Activated CD8-positive, alpha-beta memory T cell treated with anti-CD3 and anti-CD28 coated beads for 48 hours (primary cell): ENCODE data around the gene NDUFB10.
A peak's percentile ranks its signal among the peaks of the same experiment; 100 is the strongest.
"Not testable (repeated sequence)": the region's sequence is repeated elsewhere in the genome, so short reads cannot be mapped to it uniquely, and the experiment has no call there.

Experiments used
- DNase-seq, 3 experiments: peaks; one replicate each; pipeline ENCODE4 v3.0.0-alpha.2; 2020; ENCODE audit warnings: low read depth in 2 of 3, low spot score in 2 of 3

The NDUFB10 gene

DNA sequence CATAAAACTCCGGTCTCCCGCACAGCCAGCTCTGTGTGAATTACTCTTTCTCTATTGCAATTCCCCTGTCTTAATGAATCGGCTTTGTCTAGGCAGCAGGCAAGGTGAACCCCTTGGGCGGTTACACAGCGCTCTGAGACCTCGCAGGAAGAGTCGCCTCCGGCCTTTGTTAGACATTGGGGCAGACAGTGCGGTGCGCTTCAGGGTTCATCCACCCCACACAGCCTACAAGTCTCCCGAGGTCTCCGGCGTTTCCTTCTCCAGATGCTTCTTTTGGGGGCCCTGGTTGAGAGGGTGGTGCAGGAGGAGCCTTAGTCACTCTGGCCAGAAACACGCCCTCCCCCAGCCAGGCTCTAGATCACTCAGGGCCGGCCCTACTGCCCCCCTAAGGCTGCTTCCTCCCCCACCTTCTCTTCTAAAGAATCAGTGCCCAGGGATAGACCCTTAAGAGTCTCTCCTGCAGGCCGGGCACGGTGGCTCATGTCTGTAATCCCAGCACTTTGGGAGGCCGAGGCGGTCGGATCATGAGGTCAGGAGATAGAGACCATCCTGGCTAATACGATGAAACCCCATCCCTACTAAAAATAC, 14.6 kb upstream of the NDUFB10 start:
- DNase-seq = no peak

DNA sequence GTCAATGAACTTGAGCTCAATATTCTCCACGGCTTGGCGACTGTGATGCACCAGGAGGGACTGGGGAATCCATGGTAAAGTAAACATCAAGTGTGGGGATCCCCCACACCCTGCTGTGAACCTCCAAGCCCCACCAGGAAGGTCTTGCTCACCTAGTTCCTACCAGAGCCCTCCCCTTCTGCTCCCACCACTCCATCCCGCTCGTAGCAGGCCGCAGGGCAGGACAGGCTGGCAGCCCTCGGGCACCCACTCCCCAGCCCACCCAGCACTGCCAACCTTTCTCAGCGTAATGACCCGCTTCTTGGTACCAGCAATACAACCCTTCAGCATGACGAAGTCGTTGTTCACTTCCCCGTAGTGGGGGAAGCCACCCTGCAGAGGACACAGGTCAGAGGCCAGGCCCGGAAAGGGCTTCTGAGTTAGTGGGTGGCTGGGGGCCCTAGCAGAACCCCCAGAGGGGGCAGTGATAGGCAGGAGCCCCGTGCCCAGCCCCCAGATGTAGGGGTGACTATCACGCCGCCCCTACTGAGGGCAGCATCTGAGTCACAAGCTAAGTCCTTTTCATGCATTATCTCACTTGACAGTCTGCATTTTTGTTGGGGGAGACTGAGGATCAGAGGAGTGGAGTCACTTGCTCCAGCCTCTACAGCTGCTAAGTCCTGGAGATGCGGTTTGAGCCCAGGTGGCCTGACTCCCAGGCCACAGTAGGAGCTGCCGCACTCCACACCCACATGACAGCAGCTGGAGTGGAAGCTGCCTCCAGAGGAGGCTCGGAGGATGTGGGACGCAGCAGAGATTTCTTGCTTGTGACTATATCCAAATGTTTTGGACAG, 13.6 kb upstream of the NDUFB10 start:
- no peak for DNase-seq

DNA sequence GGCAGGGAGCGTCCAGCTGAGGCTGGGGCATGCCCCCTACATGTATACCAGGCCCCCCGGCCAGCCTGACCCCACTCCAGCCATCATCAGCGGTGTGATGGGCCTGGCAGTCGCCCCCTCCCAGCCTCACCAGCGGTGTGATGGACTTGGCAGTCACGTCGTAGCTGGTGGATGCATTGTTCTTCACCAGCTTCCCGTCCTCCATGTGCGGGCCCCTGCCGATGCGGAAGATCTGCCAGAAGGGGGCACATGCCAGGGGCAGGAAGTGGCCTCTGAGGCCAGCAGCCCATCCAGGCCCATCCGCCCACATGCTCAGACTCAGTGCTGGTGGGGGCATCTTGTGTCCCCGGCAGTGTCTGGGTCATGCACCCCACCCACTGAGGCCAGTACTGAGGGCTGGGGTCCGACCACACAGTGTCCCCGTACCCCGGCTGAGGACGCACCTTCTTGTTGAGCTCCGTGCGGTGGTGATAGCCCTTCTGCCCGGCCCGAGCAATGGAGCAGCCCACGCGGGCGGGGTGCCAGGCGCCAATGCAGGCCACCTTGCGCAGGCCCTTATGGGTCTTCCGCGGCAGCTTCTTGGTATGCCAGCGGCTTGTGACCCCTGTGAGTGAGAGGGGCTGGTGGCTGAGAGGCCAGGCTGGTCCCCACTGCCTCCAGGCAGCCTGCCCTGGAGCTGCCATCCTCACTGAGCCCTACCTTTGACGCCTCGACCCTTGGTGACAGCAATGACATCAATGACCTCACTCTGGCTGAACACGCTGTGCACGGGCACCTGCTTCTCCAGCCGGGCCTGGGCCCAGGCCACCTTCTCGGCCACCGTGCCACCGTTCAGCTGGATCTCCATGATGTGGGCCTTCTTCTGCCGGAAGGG, 12.6 kb upstream of the NDUFB10 start:
- no peak for DNase-seq

DNA sequence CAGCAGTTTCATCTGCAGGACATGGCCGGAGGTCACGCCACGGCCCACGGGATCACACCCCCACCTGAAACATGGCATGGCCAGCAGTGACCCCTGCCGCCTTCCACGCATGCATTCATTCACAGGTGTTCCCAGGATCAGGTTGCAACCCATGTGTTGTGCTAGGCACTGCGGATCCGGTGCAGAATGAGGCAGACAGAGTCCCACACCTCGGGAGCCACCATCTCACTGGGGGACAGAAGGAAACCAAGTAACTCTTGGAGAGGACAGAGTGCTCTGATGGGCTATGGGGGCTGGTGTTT, 12.0 kb upstream of the NDUFB10 start:
- no peak for DNase-seq

DNA sequence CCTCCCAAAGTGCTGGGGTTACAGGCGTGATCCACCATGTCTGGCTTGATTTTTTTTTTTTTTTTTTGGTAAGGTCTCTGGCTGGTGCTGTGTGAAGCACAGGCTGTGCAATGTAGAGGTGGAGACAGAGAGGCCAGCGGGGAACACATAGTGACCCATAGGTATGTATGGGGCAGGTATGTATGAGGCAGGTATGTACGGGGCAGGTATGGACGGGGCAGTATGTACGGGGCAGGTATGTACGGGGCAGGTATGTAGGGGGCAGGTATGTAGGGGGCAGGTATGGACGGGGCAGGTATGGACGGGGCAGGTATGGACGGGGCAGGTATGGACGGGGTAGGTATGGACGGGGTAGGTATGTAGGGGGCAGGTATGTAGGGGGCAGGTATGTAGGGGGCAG, 9.8 kb upstream of the NDUFB10 start:
- DNase-seq = no peak

DNA sequence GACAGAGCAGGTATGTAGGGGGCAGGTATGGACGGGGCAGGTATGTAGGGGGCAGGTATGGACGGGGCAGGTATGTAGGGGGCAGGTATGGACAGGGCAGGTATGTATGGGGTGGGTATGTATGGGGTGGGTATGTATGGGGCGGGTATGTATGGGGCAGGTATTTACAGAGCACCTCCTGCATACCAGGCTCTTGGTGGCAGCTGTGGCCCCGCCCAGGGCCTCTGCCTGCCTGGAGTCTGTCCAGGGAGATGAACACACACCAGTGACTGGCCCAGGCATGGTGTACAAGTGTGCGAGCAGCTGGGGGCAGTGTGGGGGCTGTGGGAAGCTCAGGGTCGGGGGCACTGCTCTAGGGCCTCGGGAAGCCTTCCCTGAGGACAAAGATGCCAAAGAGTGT, 9.3 kb upstream of the NDUFB10 start:
- no peak for DNase-seq

DNA sequence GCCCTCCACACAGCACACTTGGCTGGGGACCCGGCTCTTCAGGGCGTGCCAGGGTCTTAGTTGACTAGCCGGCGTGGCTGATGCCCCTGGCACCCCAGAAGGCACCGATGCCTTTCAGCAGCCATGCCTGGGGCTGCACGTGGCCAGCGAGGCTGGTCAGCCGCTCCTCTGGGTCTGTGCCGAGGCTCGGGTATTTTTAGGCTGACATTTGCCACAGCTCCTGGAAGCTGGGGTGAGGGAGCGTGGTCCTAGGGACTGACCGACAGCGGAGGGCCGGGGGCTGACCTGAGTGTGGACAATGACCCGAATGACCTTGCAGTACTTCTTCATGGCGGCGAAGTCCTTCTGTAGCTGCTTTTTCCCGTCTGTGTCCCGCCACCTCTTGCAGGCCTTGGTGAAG, 8.8 kb upstream of the NDUFB10 start:
- no peak for DNase-seq

DNA sequence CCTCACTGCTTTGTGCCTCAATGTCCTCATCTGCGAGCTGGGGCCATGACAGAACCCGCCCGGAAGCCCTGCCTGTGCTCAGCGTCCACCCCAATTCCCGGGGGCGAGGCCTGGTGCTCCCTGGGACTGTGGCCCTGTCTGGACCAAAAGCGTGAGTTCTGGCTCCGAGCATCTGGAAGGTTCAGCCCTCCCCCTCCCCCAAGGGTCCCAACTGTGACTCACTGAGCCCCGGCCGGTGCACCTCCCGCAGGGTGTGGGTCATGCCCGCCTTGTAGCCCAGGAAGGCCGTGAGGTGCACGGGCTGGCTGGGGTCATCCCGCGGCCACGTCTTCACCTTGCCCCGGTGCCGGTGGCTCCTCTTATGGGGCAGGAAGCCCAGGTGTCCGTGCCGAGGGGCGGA, 5.6 kb upstream of the NDUFB10 start:
- DNase-seq = no peak

DNA sequence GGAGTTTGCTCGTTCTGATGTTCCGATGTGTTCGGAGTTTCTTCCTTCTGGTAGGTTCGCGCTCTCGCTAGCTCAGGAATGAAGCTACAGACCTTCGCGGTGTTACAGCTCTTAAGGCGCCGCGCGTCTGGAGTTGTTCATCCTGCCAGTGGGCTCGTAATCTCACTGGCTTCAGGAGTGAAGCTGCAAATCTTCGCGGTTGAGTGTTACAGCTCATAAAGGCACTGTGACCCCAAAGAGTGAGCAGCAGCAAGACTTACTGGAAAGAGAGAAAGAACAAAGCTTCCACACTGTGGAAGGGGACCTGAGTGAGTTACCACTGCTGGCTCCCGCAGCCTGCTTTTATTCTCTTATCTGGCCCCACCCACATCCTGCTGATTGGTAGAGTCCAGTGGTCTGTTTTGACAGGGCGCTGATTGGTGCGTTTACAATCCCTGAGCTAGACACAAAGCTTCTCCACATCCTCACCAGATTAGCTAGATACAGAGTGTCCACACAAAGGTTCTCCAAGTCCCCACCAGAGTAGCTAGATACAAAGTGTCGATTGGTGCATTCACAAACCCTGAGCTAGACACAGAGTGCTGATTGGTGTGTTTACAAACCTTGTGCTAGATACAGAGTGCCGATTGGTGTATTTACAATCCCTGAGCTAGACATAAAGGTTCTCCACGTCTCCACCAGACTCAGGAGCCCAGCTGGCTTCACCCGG, 1.8 kb upstream of the NDUFB10 start:
- DNase-seq = not testable (repeated sequence)

DNA sequence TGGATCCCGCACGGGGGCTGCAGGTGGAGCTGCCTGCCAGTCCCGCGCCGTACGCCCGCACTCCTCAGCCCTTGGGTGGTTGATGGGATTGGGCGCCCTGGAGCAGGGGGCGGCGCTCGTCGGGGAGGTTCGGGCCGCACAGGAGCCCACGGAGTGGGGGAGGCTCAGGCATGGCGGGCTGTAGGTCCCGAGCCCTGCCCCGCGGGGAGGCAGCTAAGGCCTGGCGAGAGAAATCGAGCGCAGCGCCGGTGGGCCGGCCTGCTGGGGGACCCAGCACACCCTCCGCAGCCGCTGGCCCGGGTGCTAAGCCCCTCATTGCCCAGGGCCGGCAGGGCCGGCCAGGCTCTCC, 1.2 kb upstream of the NDUFB10 start:
- not testable (repeated sequence) for DNase-seq

DNA sequence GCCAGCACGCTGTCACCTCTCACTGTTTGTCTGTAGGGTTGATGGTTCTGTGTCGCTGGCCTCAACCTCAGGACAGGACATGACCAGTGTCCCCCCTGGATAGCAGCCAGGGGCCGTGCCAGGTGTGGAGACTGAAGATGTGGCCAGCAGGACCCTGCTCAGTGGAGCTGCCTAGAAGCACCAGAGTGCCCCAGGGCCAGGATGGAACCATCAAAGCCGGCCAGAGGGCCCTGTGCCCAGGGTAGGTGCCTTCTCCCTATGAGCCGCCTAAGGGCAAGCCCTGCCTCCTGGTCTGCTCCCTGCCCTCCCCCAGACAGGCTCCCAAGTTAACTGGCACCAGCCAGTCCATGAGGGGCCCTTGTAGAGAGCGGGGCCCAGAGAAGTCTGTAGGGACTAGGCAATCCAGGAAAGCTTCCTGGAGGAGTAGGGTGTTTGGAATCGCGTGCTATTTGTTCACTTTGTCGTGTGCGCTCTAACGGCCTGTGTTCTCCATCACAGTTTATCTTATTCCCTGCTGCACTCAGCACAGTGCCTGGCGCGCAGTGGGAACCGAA, 546 bp upstream of the NDUFB10 start:
- DNase-seq = no peak

DNA sequence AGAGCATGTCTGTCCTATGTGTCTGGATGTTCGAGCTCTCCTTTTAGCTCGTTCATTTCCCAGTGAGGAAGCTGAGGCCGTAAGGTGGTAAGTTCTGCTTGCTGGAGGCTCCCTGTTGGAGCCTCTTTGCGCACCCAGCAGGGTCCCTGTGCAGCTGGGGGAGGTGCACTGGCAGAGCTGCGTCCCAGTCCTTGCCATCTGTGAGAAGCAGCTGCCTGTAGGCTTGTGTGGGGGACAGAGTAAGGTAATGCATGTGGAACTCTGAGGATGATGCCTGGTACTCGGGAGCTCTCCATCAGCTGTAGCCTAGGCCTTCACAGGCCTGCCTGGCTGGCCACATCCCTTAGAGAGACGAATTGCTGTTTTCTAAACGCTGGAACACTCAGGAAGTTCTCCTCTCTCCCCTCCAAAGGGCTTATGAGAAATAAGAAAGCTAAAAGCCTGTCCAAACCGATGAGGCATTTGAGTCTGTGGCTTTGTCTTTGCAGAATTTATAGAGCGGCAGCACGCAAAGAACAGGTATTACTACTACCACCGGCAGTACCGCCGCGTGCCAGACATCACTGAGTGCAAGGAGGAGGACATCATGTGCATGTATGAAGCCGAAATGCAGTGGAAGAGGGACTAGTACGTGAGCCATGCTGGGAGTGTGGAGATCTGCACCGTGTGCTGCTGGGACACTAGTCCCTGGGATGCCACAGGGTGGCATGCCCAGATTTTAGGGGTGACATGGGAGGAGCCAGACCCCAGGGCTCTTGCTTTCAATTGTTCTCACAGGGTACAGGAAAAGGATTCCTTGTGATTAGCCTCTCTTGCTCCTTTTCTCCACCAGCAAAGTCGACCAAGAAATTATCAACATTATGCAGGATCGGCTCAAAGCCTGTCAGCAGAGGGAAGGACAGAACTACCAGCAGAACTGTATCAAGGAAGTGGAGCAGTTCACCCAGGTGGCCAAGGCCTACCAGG, 1.6 kb downstream of the NDUFB10 start:
- no peak for DNase-seq

DNA sequence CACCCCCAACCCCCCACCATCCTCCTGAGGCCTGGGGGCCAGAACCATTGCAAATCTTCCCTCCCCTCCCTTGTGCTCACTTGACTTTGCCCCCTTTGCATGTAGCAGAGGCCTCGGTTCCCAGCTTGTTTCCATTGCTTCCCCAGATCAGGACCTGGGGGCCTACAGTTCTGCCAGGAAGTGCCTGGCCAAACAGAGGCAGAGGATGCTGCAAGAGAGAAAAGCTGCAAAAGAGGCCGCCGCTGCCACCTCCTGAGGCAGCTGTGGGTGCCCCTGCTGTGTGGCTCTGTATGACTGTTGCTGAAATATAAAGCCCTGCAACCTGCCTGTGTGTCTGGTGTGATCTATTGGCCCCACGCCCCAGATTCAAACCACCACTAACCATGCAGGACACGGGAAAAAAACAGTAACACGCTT, 2.3 kb downstream of the NDUFB10 start:
- no peak for DNase-seq

DNA sequence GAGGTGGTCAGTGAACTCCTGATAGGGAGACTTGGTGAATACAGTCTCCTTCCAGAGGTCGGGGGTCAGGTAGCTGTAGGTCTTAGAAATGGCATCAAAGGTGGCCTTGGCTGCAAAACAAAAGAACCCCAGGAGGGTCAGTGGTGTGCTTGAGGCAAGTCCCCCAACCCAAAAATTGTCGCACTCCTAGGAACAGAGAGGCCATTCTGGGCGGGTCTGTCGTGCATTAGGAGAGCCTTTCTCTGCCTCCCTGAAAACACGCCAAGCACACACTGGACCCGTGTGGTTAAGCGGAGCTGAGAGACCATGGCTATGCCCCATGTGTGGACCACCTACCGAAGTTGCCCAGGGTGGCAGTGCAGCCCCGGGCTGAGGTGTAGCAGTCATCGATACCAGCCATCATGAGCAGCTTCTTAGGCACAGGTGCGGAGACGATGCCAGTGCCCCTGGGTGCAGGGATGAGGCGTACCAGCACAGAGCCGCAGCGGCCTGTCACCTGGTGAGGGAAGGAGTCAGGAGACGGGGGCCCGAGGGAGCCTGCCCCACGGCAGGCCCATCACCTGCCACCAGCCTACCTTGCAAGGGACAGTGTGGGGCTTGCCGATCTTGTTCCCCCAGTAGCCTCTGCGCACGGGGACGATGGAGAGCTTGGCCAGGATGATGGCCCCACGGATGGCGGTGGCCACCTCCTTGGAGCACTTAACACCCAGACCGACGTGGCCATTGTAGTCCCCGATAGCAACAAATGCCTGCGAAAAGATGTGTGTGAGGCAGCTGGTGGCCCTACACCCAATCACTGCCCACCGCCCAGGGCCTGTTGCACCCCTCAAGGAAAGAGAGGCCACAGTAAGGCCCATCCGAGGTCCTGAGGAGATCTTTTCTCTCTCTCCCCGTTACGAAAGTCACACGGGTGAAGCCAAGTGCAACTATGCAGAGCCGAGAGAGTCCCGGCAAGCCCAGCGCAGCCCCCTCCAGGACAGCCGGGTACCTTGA, 3.1 kb downstream of the NDUFB10 start:
- DNase-seq = not testable (repeated sequence)

DNA sequence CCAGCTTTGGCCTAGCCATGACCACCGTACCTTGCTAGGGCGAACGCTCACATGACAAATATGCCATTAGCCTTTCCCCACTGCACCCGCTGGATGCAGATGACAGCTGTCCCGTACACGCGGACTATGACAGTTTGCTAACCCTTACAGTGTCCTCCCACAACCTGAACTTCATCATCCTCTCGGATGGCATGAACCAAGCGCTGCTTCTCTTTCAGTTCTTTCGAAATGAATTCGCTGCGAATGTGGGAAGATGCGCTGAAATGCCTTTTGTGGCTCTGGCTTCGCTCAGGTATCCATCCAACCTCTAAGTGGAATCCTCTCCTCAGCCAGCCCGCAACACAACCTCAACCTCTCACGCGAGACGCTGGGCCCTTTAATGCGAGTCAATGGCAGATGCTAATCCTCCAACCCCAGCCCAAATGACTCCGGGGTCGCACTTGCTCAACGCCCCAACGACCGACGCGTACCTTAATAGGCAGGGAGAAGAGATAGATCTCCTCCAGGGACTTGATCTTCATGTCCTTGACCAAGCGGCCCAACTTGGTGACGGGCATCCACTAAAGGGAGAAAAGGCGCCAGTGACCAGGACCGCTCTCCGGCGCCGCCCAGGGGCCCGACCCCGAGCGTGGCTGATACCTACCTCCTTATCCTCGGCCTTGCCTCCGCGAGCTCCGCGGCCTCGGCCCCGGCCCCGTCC, 4.6 kb downstream of the NDUFB10 start:
- no peak for DNase-seq

DNA sequence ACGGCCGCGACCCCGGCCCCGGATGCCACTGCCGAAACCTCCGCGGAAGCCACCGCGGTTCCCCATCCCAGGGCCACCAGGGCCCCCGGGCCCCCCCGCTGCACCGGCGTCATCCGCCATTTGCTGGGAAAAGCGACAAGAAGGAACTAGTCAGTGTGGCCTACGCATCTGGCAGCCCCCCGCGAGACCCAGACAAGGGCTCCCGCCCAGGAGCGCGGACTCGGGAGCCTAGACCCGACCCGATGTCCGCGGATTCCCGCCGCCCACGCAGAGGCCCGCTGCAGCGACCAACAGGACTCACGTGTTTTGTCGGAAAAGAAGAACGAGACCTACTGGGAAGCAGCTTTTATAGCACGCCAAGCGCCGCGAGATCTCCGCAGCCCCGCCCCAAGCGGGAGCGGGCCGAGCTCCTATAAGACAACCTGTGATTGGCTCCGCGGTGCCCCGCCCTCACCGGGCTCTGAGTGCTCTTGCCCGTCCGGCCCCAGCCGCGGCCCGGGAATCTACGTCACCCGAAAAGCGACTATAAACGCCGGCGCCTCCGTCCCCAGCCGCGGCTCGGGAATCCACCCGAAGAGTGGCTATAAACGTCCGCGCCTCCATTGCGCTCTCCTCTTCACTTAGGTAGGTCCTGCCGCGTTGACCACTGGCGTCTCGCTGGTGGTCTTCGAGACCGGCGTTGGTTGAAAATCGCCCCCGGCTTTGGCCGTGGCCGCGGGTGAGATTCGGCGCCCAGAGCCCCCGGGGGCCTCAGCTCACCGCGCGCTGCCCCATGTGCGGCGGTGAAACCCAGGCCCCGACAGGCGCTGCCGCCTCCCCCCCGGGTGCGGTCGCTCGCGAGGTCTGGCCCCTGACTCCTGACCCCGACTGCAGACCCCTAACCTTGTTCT, 5.4 kb downstream of the NDUFB10 start, which contains the start of gene RPS2:
Gene RPS2 (minus strand): TSS at position 321 of the 890 bp plus-strand sequence. CDS start 201 bp downstream, at position 120.
- DNase-seq = peak; percentile 92 to 95 (median 95)

DNA sequence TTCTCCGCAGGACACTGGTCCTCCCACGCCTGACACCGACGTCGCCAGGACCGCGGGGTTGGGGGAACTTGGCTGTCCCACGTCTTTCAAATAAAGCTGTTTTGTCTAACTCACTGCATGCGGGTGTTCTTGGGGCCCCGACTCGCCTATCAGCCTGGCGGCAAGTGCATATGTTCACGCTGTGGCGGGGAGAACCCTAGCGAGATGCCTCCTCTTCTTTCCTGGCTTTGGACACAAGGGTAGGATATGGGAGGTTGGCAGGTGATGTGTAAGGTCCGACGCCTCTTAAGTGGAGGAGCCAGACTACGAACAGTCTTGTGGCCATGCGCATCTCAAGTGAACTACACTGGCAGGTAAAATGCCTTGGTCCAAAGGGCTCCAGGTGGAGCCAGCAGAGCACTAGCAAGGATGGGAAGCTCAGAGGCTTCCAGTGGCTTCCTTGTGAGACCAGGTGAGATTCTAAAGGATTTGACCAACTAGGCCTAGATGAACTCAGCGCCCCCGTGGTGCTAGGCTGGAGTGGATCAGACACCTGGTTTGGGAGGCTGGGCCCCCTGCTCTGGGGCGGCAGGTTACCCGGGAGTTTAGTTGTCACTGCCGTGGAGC, 6.2 kb downstream of the NDUFB10 start:
- no peak for DNase-seq
